Smooth muscle cell (in vitro differentiated cells): Measurements from ENCODE around the gene GAR1. TPM values are rescaled to one million over a fixed set of nuclear protein-coding genes. Genes with fewer than 3 reads are reported as not detected.

Experiments
- DNase-seq: peaks from one replicate; lab custom pipeline; 2025; ENCODE audit not compliant: unreplicated experiment; lab: John Stamatoyannopoulos, UW
- H2AFZ ChIP-seq: fragments of 200-600 bp; sonication (generic); 2 replicates; pipeline ENCODE4 v1.6.0; 2016; ENCODE audit warnings: antibody characterized with exemption, low read depth, mild to moderate bottlenecking
- H3F3A ChIP-seq: fragments of 200-600 bp; sonication (generic); 2 replicates; pipeline ENCODE4 v1.6.0; 2017; ENCODE audit warnings: antibody characterized with exemption, low read depth
- H3K27ac ChIP-seq: fragments of 200-600 bp; sonication (generic); 2 replicates; pipeline ENCODE4 v1.5.1; 2016; ENCODE audit warnings: low read depth, mild to moderate bottlenecking
- H3K27me3 ChIP-seq: fragments of 200-600 bp; sonication (generic); 2 replicates; pipeline ENCODE4 v1.6.1; 2016; ENCODE audit warnings: low read depth, mild to moderate bottlenecking
- H3K36me3 ChIP-seq: fragments of 200-600 bp; sonication (generic); 2 replicates; pipeline ENCODE4 v1.5.1; 2016; ENCODE audit warnings: low read depth
- H3K4me1 ChIP-seq: fragments of 200-600 bp; sonication (generic); 2 replicates; pipeline ENCODE4 v1.5.1; 2016; ENCODE audit warnings: low read depth
- H3K4me2 ChIP-seq: fragments of 200-600 bp; sonication (generic); 2 replicates; pipeline ENCODE4 v1.6.0; 2016; ENCODE audit warnings: mild to moderate bottlenecking
- H3K4me3 ChIP-seq: fragments of 200-600 bp; sonication (generic); 2 replicates; pipeline ENCODE4 v1.5.1; 2016; ENCODE audit warnings: mild to moderate bottlenecking
- H3K79me2 ChIP-seq: fragments of 200-600 bp; sonication (generic); 2 replicates; pipeline ENCODE4 v1.6.0; 2016; ENCODE audit warnings: low read depth, mild to moderate bottlenecking
- H3K9ac ChIP-seq: fragments of 200-600 bp; sonication (generic); 2 replicates; pipeline ENCODE4 v1.6.0; 2016; ENCODE audit warnings: low read depth
- H3K9me3 ChIP-seq: fragments of 200-600 bp; sonication (generic); replicated peaks from 2 replicates; pipeline ENCODE4 v1.5.1; 2016; ENCODE audit warnings: low read depth
- H4K20me1 ChIP-seq: fragments of 200-600 bp; sonication (generic); 2 replicates; pipeline ENCODE4 v1.6.0; 2016; ENCODE audit warnings: low read depth
- WGBS: methylation state at CpG from one replicate; pipeline ENCODE4 v1.1.7; 2016; ENCODE audit warnings: low lambda C conversion rate; 5-methylcytosine and 5-hydroxymethylcytosine counted together
- polyA plus RNA-seq: library from polyadenylated mRNA; unstranded; fragments of >200 nt; fragmentation: Nextera tagmentation; extraction: Ambion mirVana; gene quantifications from 2 replicates; pipeline ENCODE4 v1.2.1, GENCODE V29; 2016
- total RNA-seq: library from RNA; depleted of rRNA; stranded (reverse); fragments of >200 nt; gene quantifications from 2 replicates; pipeline ENCODE4 v1.2.3, GENCODE V29; 2014
- TF ChIP-seq, protein P1 (sequence below): fragments of 200-600 bp; sonication (generic); IDR thresholded peaks from 2 replicates; pipeline ENCODE4 v1.5.1; 2017; ENCODE audit warnings: borderline replicate concordance, mild to moderate bottlenecking, antibody characterized with exemption; ENCODE audit not compliant: insufficient read depth, poor library complexity, severe bottlenecking

Gene GAR1
- total and polyA plus RNA-seq, 2 experiments from 2014 or later, result 11.1 to 30.3 TPM

DNA sequence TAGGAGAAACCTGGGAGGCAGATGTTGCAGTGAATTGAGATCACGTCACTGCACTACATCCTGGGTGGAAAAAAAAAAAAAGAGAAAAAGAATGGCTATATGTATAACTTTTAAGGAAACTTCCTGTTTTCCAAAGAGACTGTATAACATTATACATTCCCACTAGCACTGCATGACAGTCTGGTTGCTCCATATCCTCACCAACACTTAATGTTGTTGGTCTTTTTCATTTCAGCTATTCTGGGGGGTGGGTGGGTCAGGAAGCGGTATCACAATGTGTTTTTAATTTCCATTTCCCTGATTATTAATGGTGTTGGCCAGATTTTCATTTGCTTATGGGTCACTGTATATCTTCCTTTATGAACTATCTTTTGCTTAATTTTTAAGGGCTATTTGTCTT is 45.7 kb downstream of the GAR1 start:
- DNase-seq, result no peak
- no peak overlapping the region for H3K4me2 ChIP-seq
- H3K79me2 ChIP-seq, result no peaks in the 10 kb centered on the region
- no peak overlapping the region for H2AFZ ChIP-seq
- no peaks in the 10 kb centered on the region for H3F3A ChIP-seq
- H4K20me1 ChIP-seq, result no peaks in the 10 kb centered on the region
- H3K9ac ChIP-seq, result no peak overlapping the region
- H3K27me3 ChIP-seq, result no peaks in the 10 kb centered on the region
- no peaks in the 10 kb centered on the region for H3K9me3 ChIP-seq
- TF ChIP-seq, protein P1, sequence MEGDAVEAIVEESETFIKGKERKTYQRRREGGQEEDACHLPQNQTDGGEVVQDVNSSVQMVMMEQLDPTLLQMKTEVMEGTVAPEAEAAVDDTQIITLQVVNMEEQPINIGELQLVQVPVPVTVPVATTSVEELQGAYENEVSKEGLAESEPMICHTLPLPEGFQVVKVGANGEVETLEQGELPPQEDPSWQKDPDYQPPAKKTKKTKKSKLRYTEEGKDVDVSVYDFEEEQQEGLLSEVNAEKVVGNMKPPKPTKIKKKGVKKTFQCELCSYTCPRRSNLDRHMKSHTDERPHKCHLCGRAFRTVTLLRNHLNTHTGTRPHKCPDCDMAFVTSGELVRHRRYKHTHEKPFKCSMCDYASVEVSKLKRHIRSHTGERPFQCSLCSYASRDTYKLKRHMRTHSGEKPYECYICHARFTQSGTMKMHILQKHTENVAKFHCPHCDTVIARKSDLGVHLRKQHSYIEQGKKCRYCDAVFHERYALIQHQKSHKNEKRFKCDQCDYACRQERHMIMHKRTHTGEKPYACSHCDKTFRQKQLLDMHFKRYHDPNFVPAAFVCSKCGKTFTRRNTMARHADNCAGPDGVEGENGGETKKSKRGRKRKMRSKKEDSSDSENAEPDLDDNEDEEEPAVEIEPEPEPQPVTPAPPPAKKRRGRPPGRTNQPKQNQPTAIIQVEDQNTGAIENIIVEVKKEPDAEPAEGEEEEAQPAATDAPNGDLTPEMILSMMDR, result no peak
- H3K4me1 ChIP-seq, result no peaks in the 10 kb centered on the region
- 94% methylated on average over 2 of the region's 2 CpGs for WGBS
- no peak overlapping the region for H3K27ac ChIP-seq
- no peaks in the 10 kb centered on the region for H3K36me3 ChIP-seq
- H3K4me3 ChIP-seq, result no peak overlapping the region

DNA sequence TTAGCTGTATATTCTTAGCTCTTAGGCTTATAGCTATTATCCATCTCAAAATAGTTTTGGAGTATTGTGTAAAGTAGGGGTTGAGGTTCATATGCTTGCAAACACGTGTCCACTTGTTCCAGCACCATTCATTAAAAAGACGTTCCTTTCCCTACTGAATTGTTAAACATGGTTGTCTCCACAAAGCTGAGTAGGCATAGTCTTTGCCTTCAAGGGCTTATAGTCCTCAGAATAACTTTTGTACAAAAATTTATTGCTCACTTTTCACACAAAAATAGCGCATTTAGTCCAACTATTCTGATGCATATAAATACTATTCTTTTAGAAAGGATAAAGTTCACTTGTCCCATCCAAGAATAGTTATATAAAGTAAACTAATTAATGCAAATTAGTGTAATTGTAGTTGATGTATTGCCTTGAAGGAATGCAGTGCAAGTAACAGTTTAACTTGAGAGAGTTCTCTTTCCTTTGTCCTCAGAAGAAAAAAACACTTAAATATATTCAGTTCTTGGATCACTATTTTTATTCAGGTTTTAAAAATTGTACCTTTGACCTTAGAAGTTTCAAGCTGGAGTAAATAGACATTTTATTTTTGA is 46.5 kb downstream of the GAR1 start:
- 90% methylated on average over 3 of the region's 3 CpGs for WGBS
- Histone ChIP-seq H3K4me3 (no peak overlapping the region), H3K9ac (no peak overlapping the region), H3K4me2 (no peak overlapping the region), H4K20me1 (no peaks in the 10 kb centered on the region), H3K4me1 (no peaks in the 10 kb centered on the region), H3F3A (no peaks in the 10 kb centered on the region), H3K9me3 (no peaks in the 10 kb centered on the region), H3K79me2 (no peaks in the 10 kb centered on the region), H2AFZ (no peak overlapping the region), H3K36me3 (no peaks in the 10 kb centered on the region), H3K27ac (no peak overlapping the region), H3K27me3 (no peaks in the 10 kb centered on the region)
- DNase-seq, result no peak
- TF ChIP-seq, protein P1, result no peak

DNA sequence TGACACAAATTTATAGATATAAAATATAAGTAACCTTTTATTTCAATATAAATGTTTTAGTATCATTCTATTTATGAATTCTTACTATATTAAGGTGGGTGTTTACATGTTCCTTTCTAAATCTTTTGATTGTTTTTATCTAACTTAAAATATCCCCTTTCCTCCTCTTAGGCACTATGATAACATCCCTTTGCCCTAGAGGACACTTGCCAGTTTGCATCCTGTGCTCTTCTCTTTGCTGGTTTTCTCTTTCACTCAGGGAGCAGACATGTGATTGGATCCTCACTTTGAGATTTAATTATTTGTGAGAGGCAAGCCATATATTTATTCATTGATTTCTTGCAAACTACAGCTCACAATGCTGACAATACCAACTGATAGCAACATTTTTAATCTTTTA is 48.6 kb downstream of the GAR1 start:
- Histone ChIP-seq H4K20me1 (no peaks in the 10 kb centered on the region), H3K27me3 (no peaks in the 10 kb centered on the region), H3K79me2 (no peaks in the 10 kb centered on the region), H3K9me3 (no peaks in the 10 kb centered on the region), H3F3A (no peaks in the 10 kb centered on the region), H3K9ac (no peak overlapping the region), H3K36me3 (no peaks in the 10 kb centered on the region), H2AFZ (no peak overlapping the region), H3K27ac (no peak overlapping the region), H3K4me3 (no peak overlapping the region), H3K4me2 (no peak overlapping the region), H3K4me1 (no peaks in the 10 kb centered on the region)
- no peak for DNase-seq
- TF ChIP-seq, protein P1, result no peak

DNA sequence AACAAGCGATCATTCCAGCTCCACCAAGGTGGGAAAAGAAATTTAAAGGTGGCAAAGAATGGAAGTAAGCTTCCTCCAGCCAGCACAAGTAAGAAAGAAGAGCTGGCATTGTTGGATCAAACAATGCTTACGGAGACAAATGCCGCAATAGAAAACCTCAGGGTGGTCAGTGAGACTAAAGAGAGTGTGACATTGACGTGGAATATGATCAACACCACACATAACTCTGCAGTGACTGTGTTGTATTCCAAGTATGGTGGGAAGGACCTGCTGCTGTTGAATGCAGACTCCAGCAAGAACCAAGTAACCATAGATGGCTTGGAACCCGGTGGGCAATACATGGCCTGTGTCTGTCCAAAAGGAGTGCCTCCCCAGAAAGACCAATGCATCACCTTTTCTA is 54.5 kb downstream of the GAR1 start:
- H3K4me3 ChIP-seq, result no peak overlapping the region
- no peaks in the 10 kb centered on the region for H3K9me3 ChIP-seq
- WGBS, result 94% methylated on average over 5 of the region's 5 CpGs
- no peaks in the 10 kb centered on the region for H3K79me2 ChIP-seq
- TF ChIP-seq, protein P1, result no peak
- H3K36me3 ChIP-seq, result no peaks in the 10 kb centered on the region
- no peaks in the 10 kb centered on the region for H4K20me1 ChIP-seq
- no peak for DNase-seq
- no peaks in the 10 kb centered on the region for H3F3A ChIP-seq
- H2AFZ ChIP-seq, result no peak overlapping the region
- no peaks in the 10 kb centered on the region for H3K27me3 ChIP-seq
- no peak overlapping the region for H3K27ac ChIP-seq
- no peaks in the 10 kb centered on the region for H3K4me1 ChIP-seq
- no peak overlapping the region for H3K4me2 ChIP-seq
- H3K9ac ChIP-seq, result no peak overlapping the region
